ENCODE measurements around the gene CNTNAP5. TPM values are rescaled to one million over a fixed set of nuclear protein-coding genes. Genes with fewer than 3 reads are reported as not detected.

Gene CNTNAP5
- total and polyA plus RNA-seq, 12 donors, result 0.08 to 4.9 (median 0.96) TPM; not detected in 5

DNA sequence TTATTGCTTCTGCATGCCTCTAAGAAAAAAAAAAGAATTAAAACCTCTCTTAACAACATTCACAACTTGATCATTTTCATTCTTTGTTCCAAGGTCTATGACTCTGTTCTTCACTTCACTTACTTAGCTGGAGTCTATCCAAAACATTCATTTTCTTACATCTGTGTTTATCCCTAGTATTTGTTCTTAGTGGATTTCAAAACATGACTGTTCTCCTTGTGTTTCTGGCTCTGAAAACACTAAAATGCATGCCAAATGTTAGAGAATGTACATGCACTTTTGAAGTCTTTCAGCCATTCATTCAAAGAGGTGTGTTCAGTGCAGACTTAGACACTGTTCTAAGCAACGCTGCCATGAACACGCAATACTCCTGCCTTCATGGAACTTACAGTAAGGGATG is 138.8 kb downstream of the CNTNAP5 start:
- no peak overlapping the region for H3K27ac ChIP-seq
- H3K27me3 ChIP-seq, result no peaks in the 10 kb centered on the region
- no peak overlapping the region for H3K4me3 ChIP-seq
- no peak for DNase-seq
- no peaks in the 10 kb centered on the region for H3K4me1 ChIP-seq (replicated peaks in 1 of 2)
- TF ChIP-seq, protein P1, sequence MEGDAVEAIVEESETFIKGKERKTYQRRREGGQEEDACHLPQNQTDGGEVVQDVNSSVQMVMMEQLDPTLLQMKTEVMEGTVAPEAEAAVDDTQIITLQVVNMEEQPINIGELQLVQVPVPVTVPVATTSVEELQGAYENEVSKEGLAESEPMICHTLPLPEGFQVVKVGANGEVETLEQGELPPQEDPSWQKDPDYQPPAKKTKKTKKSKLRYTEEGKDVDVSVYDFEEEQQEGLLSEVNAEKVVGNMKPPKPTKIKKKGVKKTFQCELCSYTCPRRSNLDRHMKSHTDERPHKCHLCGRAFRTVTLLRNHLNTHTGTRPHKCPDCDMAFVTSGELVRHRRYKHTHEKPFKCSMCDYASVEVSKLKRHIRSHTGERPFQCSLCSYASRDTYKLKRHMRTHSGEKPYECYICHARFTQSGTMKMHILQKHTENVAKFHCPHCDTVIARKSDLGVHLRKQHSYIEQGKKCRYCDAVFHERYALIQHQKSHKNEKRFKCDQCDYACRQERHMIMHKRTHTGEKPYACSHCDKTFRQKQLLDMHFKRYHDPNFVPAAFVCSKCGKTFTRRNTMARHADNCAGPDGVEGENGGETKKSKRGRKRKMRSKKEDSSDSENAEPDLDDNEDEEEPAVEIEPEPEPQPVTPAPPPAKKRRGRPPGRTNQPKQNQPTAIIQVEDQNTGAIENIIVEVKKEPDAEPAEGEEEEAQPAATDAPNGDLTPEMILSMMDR (IDR thresholded peaks at IDR 0.05), result no peak
- no peak for TF ChIP-seq POLR2A (IDR thresholded peaks at IDR 0.05)
- intact Hi-C loops (cut with DNase I), result no loop called here
- 68 to 79% (median 75%) methylated on average over 2 of the region's 2 CpGs for WGBS, 4 donors
- no peaks in the 10 kb centered on the region for H3K36me3 ChIP-seq (replicated peaks in 1 of 2)
- H3K9me3 ChIP-seq (replicated peaks in 1 of 3), result no peaks in the 10 kb centered on the region

DNA sequence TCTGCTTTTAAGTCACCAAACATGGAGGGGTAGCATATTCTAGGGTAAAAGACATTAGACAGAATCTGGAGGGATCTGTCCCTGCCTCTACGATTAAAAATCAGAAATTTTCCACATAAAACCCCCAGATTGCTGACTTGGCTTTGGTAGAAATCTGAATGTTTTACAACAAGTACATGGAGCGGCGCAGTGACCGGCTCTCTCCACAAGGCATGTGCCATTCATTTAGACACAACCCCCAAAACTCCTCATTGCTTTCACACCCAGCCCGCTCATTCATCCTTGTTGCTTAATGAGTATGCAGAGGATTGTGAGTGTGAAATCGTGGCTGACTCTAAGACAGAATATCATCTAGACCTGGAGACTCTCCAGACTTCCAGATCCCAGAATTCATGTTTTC is 140.6 kb downstream of the CNTNAP5 start:
- intact Hi-C loops (cut with DNase I), result no loop called here
- no peaks in the 10 kb centered on the region for H3K4me1 ChIP-seq (replicated peaks in 1 of 2)
- no peaks in the 10 kb centered on the region for H3K9me3 ChIP-seq (replicated peaks in 1 of 3)
- DNase-seq, result no peak
- H3K36me3 ChIP-seq (replicated peaks in 1 of 2), result no peaks in the 10 kb centered on the region
- 81 to 90% (median 89%) methylated on average over 6 of the region's 6 CpGs for WGBS, 4 donors
- no peak for TF ChIP-seq POLR2A (IDR thresholded peaks at IDR 0.05)
- TF ChIP-seq, protein P1 (IDR thresholded peaks at IDR 0.05), result no peak
- H3K27me3 ChIP-seq, result no peaks in the 10 kb centered on the region
- H3K4me3 ChIP-seq, result no peak overlapping the region
- no peak overlapping the region for H3K27ac ChIP-seq

DNA sequence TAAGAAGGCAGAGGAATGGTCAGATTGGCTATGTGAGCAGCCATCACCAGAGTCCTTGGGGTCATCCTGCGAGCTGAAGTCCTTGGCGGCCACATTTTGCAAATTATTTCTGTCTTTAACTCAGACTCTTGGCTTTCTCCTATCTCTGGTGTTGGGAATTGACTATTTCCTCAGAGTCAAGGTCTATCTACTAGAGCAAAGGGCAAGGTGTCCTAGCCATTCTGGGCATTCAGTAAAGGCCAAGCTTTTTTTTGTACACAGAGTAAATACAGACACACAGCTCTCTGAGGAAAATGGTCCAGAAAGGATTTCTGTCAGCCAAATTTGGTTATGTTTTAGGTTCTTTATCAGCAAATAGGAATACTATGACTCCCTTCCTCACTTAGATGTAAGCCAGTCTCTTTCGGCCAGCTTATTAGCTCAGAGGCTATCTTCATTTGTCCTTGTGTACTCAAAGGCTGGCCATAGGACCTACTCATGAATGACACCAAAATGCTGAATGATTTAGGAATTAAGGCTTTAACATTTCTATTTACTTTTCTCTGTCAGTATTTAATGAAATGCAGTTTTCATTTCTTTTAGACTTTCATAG is 146.5 kb downstream of the CNTNAP5 start:
- intact Hi-C loops (cut with DNase I), result no loop called here
- no peak for DNase-seq
- Histone ChIP-seq H3K4me1 (replicated peaks in 1 of 2) (no peaks in the 10 kb centered on the region), H3K9me3 (replicated peaks in 1 of 3) (no peaks in the 10 kb centered on the region), H3K4me3 (no peak overlapping the region), H3K36me3 (replicated peaks in 1 of 2) (no peaks in the 10 kb centered on the region), H3K27me3 (no peaks in the 10 kb centered on the region), H3K27ac (no peak overlapping the region)
- WGBS, 4 donors, result 55 to 70% (median 60%) methylated on average over 3 of the region's 3 CpGs
- TF ChIP-seq, protein P1 (IDR thresholded peaks at IDR 0.05), result no peak
- TF ChIP-seq POLR2A (IDR thresholded peaks at IDR 0.05), result no peak

DNA sequence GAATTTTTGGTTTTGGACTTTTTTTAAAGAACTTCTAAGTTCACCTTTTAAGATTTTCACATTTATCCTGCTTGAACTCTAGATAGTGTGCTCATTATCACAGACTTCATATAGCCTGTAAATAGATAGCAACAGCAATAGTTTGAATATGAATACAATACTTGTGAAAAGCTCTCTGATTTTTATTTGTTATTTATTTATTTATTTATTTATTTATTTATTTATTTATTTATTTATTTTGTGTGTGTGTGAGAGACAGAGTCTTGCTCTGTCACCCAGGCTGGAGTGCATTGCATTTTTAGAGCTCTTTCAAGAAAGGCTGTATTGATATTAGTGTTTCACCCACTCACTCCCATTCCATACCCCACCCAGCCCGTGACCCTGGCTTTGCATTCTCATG is 153.6 kb downstream of the CNTNAP5 start:
- 80 to 97% (median 92%) methylated on average over 1 of the region's 1 CpG for WGBS, 4 donors
- no peaks in the 10 kb centered on the region for H3K36me3 ChIP-seq (replicated peaks in 1 of 2)
- H3K27me3 ChIP-seq, result no peaks in the 10 kb centered on the region
- TF ChIP-seq POLR2A (IDR thresholded peaks at IDR 0.05), result no peak
- TF ChIP-seq, protein P1 (IDR thresholded peaks at IDR 0.05), result no peak
- no peak overlapping the region for H3K4me3 ChIP-seq
- intact Hi-C loops (cut with DNase I), result no loop called here
- H3K27ac ChIP-seq, result no peak overlapping the region
- H3K9me3 ChIP-seq (replicated peaks in 1 of 3), result no peaks in the 10 kb centered on the region
- no peaks in the 10 kb centered on the region for H3K4me1 ChIP-seq (replicated peaks in 1 of 2)
- DNase-seq, result no peak
